ENCODE data around the gene STYX.

The STYX gene

DNA sequence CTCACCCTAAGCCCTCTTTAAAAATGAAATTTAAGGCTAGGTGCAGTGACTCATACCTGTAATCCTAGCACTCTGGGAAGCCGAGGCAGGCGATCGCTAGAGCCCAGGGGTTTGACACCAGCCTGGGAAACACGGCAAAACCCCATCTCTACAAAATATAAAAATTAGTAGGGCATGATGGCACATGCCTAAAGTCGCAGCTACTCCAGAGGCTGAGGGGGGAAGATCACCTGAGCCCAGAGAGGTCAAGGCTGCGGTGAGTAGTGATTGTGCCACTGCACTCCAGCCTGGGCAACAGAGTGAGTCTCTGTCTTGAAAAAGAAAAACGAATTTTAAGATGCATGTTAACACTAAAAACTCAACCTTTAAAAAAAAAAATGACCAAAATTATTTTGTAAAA is 48.7 kb downstream of the STYX start:
- H3K9ac ChIP-seq (ENCODE audit: insufficient read length, low read depth): no peak overlapping the region
- H3K36me3 ChIP-seq (ENCODE audit: insufficient read depth, insufficient read length, low read length): peaks cover 47% of the 10 kb centered on the region
- no peak for DNase-seq (ENCODE audit: low read depth, low spot score)
- no peaks in the 10 kb centered on the region for H3K9me3 ChIP-seq (ENCODE audit: insufficient read depth, low read length)
- H3K4me3 ChIP-seq (ENCODE audit: insufficient read length, low read depth): no peak overlapping the region
- TF ChIP-seq SUZ12 (IDR thresholded peaks at IDR 0.05; ENCODE audit: extremely low read depth, insufficient read depth, insufficient read length): no peak
- no peak for TF ChIP-seq ZNF274 (IDR thresholded peaks at IDR 0.05; ENCODE audit: low read depth, low read length)
- TF ChIP-seq YY1 (IDR thresholded peaks at IDR 0.05; ENCODE audit: insufficient read depth, insufficient read length): no peak
- no peaks in the 10 kb centered on the region for H3K27me3 ChIP-seq (ENCODE audit: insufficient read depth, insufficient read length)
- H3K4me1 ChIP-seq (ENCODE audit: insufficient read depth, insufficient read length): no peaks in the 10 kb centered on the region

DNA sequence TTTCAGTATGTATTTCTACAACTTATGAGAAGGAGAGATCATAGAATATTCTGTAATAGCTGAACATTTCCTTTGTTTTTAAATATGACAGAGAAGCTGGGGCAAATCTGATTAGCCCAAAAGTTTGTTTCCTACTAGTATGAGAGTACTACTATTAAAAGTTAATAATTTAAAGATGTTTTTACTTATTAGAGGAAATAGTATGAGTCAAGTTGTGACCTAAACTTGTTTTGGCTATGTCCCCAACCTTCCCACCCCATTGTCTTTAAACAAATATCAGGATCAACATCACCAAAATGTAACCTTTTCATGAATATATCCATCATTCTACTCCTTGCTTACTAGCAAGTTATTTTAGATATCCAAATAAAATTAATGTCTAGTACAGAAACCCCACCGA is 50.9 kb downstream of the STYX start:
- TF ChIP-seq YY1 (IDR thresholded peaks at IDR 0.05; ENCODE audit: insufficient read depth, insufficient read length): no peak
- no peak for TF ChIP-seq SUZ12 (IDR thresholded peaks at IDR 0.05; ENCODE audit: extremely low read depth, insufficient read depth, insufficient read length)
- TF ChIP-seq ZNF274 (IDR thresholded peaks at IDR 0.05; ENCODE audit: low read depth, low read length): no peak
- Histone ChIP-seq H3K27me3 (ENCODE audit: insufficient read depth, insufficient read length) (no peaks in the 10 kb centered on the region), H3K4me1 (ENCODE audit: insufficient read depth, insufficient read length) (no peaks in the 10 kb centered on the region), H3K36me3 (ENCODE audit: insufficient read depth, insufficient read length, low read length) (peaks cover 34% of the 10 kb centered on the region), H3K9me3 (ENCODE audit: insufficient read depth, low read length) (no peaks in the 10 kb centered on the region), H3K9ac (ENCODE audit: insufficient read length, low read depth) (no peak overlapping the region), H3K4me3 (ENCODE audit: insufficient read length, low read depth) (no peak overlapping the region)
- DNase-seq (ENCODE audit: low read depth, low spot score): no peak

DNA sequence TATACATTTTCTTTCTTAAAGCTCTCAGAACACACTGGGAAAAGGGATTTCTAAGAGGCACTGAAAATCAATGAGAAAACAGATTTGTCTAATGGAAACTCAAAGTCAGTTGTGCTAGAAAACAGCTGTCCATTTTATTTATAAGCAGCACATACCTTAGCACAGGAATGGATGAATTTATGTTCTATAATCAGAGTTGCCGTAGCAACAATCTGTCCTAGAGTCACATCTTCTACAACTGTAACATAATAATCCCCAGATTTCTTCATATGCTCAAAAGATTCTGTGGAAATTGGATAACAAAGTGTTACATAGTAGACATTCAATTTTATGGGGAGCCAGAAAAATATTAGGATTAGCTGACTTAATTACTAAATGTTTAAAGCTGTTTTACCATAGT is 51.7 kb downstream of the STYX start:
- Histone ChIP-seq H3K4me1 (ENCODE audit: insufficient read depth, insufficient read length) (no peaks in the 10 kb centered on the region), H3K9me3 (ENCODE audit: insufficient read depth, low read length) (no peaks in the 10 kb centered on the region), H3K36me3 (ENCODE audit: insufficient read depth, insufficient read length, low read length) (peaks cover 34% of the 10 kb centered on the region), H3K27me3 (ENCODE audit: insufficient read depth, insufficient read length) (no peaks in the 10 kb centered on the region), H3K4me3 (ENCODE audit: insufficient read length, low read depth) (no peak overlapping the region), H3K9ac (ENCODE audit: insufficient read length, low read depth) (no peak overlapping the region)
- no peak for DNase-seq (ENCODE audit: low read depth, low spot score)
- no peak for TF ChIP-seq YY1 (IDR thresholded peaks at IDR 0.05; ENCODE audit: insufficient read depth, insufficient read length)
- no peak for TF ChIP-seq ZNF274 (IDR thresholded peaks at IDR 0.05; ENCODE audit: low read depth, low read length)
- no peak for TF ChIP-seq SUZ12 (IDR thresholded peaks at IDR 0.05; ENCODE audit: extremely low read depth, insufficient read depth, insufficient read length)

DNA sequence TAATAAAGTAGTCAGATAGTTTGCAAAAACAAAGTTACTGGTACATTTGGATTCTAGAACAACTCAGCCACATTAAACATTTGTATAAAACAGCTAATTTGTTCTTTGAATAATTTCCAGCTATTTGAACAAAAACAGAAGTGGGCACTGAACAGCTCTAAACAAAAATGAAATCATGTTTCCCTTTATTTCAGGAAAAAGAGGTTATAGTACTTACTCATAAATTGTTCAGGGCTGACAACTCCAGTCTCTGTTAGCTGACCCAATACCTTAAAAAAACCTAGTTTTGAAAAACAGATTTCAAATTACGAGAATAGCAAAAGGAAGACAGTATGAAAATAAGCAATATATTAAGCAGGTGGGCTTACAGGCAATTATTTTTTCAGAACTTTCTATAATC is 53.2 kb downstream of the STYX start:
- Histone ChIP-seq H3K9me3 (ENCODE audit: insufficient read depth, low read length) (no peaks in the 10 kb centered on the region), H3K27me3 (ENCODE audit: insufficient read depth, insufficient read length) (no peaks in the 10 kb centered on the region), H3K4me3 (ENCODE audit: insufficient read length, low read depth) (no peak overlapping the region), H3K9ac (ENCODE audit: insufficient read length, low read depth) (no peak overlapping the region), H3K36me3 (ENCODE audit: insufficient read depth, insufficient read length, low read length) (peaks cover 35% of the 10 kb centered on the region), H3K4me1 (ENCODE audit: insufficient read depth, insufficient read length) (no peaks in the 10 kb centered on the region)
- TF ChIP-seq ZNF274 (IDR thresholded peaks at IDR 0.05; ENCODE audit: low read depth, low read length): no peak
- no peak for TF ChIP-seq YY1 (IDR thresholded peaks at IDR 0.05; ENCODE audit: insufficient read depth, insufficient read length)
- no peak for DNase-seq (ENCODE audit: low read depth, low spot score)

DNA sequence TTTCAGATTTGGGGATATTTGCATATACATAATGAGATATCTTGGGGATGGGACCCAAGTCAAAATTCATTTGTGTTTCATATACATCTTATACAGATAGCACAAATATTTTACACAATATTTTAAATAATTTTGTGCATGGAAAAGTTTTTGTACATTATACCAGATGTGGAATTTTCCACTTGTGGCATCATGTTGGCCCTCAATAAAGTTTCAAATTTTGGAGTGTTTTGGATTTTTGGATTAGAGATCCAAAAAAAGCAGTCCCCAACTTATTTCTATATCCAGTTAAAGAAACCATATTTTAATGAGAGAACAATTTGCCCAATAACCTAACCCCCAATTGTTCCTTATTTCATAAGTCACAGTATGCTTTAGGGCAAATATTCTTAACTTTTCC is 56.9 kb downstream of the STYX start:
- H3K36me3 ChIP-seq (ENCODE audit: insufficient read depth, insufficient read length, low read length): peaks cover 15% of the 10 kb centered on the region
- no peaks in the 10 kb centered on the region for H3K27me3 ChIP-seq (ENCODE audit: insufficient read depth, insufficient read length)
- DNase-seq (ENCODE audit: low read depth, low spot score): no peak
- no peak overlapping the region for H3K4me3 ChIP-seq (ENCODE audit: insufficient read length, low read depth)
- TF ChIP-seq ZNF274 (IDR thresholded peaks at IDR 0.05; ENCODE audit: low read depth, low read length): no peak
- no peak for TF ChIP-seq YY1 (IDR thresholded peaks at IDR 0.05; ENCODE audit: insufficient read depth, insufficient read length)
- no peak for TF ChIP-seq SUZ12 (IDR thresholded peaks at IDR 0.05; ENCODE audit: extremely low read depth, insufficient read depth, insufficient read length)
- H3K4me1 ChIP-seq (ENCODE audit: insufficient read depth, insufficient read length): no peaks in the 10 kb centered on the region
- H3K9me3 ChIP-seq (ENCODE audit: insufficient read depth, low read length): no peaks in the 10 kb centered on the region
- no peak overlapping the region for H3K9ac ChIP-seq (ENCODE audit: insufficient read length, low read depth)

DNA sequence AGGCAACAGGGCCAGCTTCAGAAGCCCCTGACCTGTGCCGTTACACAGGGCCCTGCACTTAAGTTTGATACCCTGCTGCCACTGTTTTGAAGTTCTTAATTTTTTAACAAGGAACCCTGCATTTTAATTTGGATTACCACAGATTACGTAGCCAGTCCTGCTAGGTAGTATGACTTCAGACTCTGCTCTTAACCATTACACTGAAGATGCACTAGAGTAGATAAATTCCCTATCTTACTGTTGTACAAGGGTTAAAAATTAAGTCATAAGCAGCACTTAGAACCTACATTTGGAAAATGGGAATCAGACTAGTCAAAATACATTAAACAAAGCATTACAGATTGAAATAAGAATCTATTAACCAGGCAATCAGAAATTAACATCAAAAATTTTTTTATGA is 59.2 kb downstream of the STYX start:
- no peaks in the 10 kb centered on the region for H3K4me1 ChIP-seq (ENCODE audit: insufficient read depth, insufficient read length)
- TF ChIP-seq YY1 (IDR thresholded peaks at IDR 0.05; ENCODE audit: insufficient read depth, insufficient read length) (no peak), ZNF274 (IDR thresholded peaks at IDR 0.05; ENCODE audit: low read depth, low read length) (no peak), SUZ12 (IDR thresholded peaks at IDR 0.05; ENCODE audit: extremely low read depth, insufficient read depth, insufficient read length) (no peak)
- no peak overlapping the region for H3K4me3 ChIP-seq (ENCODE audit: insufficient read length, low read depth)
- peaks cover 4% of the 10 kb centered on the region for H3K36me3 ChIP-seq (ENCODE audit: insufficient read depth, insufficient read length, low read length)
- DNase-seq (ENCODE audit: low read depth, low spot score): no peak
- no peaks in the 10 kb centered on the region for H3K27me3 ChIP-seq (ENCODE audit: insufficient read depth, insufficient read length)
- no peaks in the 10 kb centered on the region for H3K9me3 ChIP-seq (ENCODE audit: insufficient read depth, low read length)
- H3K9ac ChIP-seq (ENCODE audit: insufficient read length, low read depth): no peak overlapping the region

DNA sequence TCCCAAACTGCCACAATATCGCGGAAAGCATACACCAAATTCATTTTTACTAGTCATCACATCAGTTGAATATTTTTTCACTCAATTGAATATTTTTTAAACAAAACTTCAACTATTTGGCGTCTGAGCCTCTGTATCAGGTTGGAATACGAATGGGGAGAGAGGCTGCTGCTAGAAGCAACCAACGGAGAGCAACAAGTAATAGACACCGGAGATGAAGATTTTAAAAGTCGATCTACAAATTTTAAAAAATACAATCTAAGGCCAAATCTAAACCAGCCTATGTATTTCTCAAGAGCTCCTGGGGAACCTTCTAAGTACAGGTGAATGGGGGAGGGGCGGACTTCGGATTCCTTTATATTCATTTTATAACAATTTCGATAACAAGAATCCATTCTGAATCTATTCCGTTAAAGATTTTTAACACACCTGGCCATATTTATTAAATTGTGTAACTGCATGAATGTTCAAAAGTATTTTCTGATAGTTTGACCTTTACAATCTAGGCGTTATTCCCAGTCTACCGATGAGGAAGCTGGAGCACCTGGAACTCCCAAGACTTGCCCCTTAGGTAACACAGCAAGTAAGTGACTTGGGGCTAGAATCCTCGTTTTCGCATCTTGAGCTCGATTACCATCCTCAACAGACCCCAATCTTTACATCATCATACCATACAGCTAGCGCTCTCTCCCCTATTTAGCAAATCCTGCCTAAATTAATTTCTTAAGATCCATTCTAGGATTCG is 60.2 kb downstream of the STYX start:
- DNase-seq (ENCODE audit: low read depth, low spot score): no peak
- Histone ChIP-seq H3K9me3 (ENCODE audit: insufficient read depth, low read length) (no peaks in the 10 kb centered on the region), H3K9ac (ENCODE audit: insufficient read length, low read depth) (peak overlapping the region; percentile 86), H3K36me3 (ENCODE audit: insufficient read depth, insufficient read length, low read length) (peaks cover 4% of the 10 kb centered on the region), H3K4me3 (ENCODE audit: insufficient read length, low read depth) (peak overlapping the region; percentile 82), H3K27me3 (ENCODE audit: insufficient read depth, insufficient read length) (no peaks in the 10 kb centered on the region), H3K4me1 (ENCODE audit: insufficient read depth, insufficient read length) (no peaks in the 10 kb centered on the region)
- TF ChIP-seq SUZ12 (IDR thresholded peaks at IDR 0.05; ENCODE audit: extremely low read depth, insufficient read depth, insufficient read length) (no peak), ZNF274 (IDR thresholded peaks at IDR 0.05; ENCODE audit: low read depth, low read length) (no peak), YY1 (IDR thresholded peaks at IDR 0.05; ENCODE audit: insufficient read depth, insufficient read length) (no peak)

Data from NT2/D1 (cell line).